Stimulated activated CD4-positive, alpha-beta T cell treated with anti-CD3 and anti-CD28 coated beads, Interleukin-15, amount 100 ng/mL, for 48 hours (primary cell): ENCODE measurements around the gene RBM42.
A peak's percentile ranks its signal among the peaks of the same experiment; 100 is the strongest.
"Not testable (repeated sequence)": the region's sequence is repeated elsewhere in the genome, so short reads cannot be mapped to it uniquely, and the experiment has no call there.

Experiments used
- DNase-seq, 2 donors: peaks; one replicate each; pipeline ENCODE4 v3.0.0-alpha.2; 2020; ENCODE audit warnings: low read depth in 2 of 2

Gene RBM42

GRCh38 chr19:35628565-35629331, at the start of gene RBM42:
TSS of gene RBM42 (plus strand) at chr19:35629036. CDS start at chr19:35629154, 118 bp downstream.
- peak; percentile 93 to 95 for DNase-seq

GRCh38 chr19:35582760-35583159, 46.1 kb upstream of the RBM42 start:
- DNase-seq = no peak

- peak in 1 of 2 donors; percentile 16 for DNase-seq
Observed at GRCh38 chr19:35585848-35586247, 43.0 kb upstream of the RBM42 start, which contains the start of gene PMIS2. TSS of gene PMIS2 (plus strand) at chr19:35586173. CDS start at chr19:35586260, 87 bp downstream.

- no peak for DNase-seq
Observed at GRCh38 chr19:35587321-35587720, 41.5 kb upstream of the RBM42 start.

GRCh38 chr19:35590875-35591274, 38.0 kb upstream of the RBM42 start:
- no peak for DNase-seq

- DNase-seq = no peak
Observed at GRCh38 chr19:35592226-35592625, 36.6 kb upstream of the RBM42 start.

GRCh38 chr19:35595026-35595425, 33.8 kb upstream of the RBM42 start:
- DNase-seq = not testable (repeated sequence)

GRCh38 chr19:35595928-35596327, 32.9 kb upstream of the RBM42 start:
- DNase-seq = no peak

- DNase-seq = no peak
Observed at GRCh38 chr19:35596366-35596999, 32.4 kb upstream of the RBM42 start.

GRCh38 chr19:35601971-35602370, 26.9 kb upstream of the RBM42 start:
- no peak for DNase-seq

- DNase-seq = not testable (repeated sequence)
Observed at GRCh38 chr19:35604436-35604835, 24.4 kb upstream of the RBM42 start.

- not testable (repeated sequence) for DNase-seq
Observed at GRCh38 chr19:35607170-35607569, 21.7 kb upstream of the RBM42 start.

GRCh38 chr19:35607661-35608060, 21.2 kb upstream of the RBM42 start:
- DNase-seq = no peak

GRCh38 chr19:35608251-35608650, 20.6 kb upstream of the RBM42 start:
- DNase-seq = no peak

GRCh38 chr19:35609851-35610353, 18.9 kb upstream of the RBM42 start:
- no peak for DNase-seq

- no peak for DNase-seq
Observed at GRCh38 chr19:35612224-35612558, 16.6 kb upstream of the RBM42 start.

- DNase-seq = peak; percentile 91 to 93
Observed at GRCh38 chr19:35612559-35613321, 16.1 kb upstream of the RBM42 start, which contains the start of gene HAUS5. TSS of gene HAUS5 (plus strand) at chr19:35612735. CDS start at chr19:35612795, 60 bp downstream.

GRCh38 chr19:35613574-35613973, 15.3 kb upstream of the RBM42 start:
- DNase-seq = no peak

- DNase-seq = no peak
Observed at GRCh38 chr19:35615036-35615435, 13.8 kb upstream of the RBM42 start.

- no peak for DNase-seq
Observed at GRCh38 chr19:35618857-35619256, 10.0 kb upstream of the RBM42 start.

GRCh38 chr19:35619290-35619923, 9.4 kb upstream of the RBM42 start:
- no peak for DNase-seq

GRCh38 chr19:35620001-35620400, 8.8 kb upstream of the RBM42 start:
- no peak for DNase-seq
